ENCODE results near the gene SNX21.
"Not testable (repeated sequence)": the region's sequence is repeated elsewhere in the genome, so short reads cannot be mapped to it uniquely, and the experiment has no call there.

The SNX21 gene

DNA sequence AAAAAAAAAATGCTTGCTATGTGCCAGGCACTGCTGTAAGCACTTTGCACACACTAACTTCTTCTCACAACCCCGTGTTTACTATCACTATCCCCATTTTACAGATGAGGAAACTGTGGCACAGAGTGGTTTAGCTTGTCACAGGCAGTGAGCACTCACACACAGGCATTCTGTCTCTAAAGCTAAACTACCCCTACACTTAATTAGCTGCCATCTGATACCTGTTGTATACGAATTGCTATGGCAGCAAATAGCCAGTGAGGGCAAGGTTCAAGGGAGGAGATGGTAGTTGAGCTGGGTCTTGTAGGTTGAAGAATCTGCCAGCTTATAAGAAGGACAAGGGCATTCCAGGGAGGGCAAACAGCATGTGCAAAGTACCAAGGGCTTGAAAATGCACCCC, 11.7 kb upstream of the SNX21 start:
- FAIRE-seq = no peak
- no peak for DNase-seq (ENCODE audit: extremely low spot score, insufficient read length, low read depth)

DNA sequence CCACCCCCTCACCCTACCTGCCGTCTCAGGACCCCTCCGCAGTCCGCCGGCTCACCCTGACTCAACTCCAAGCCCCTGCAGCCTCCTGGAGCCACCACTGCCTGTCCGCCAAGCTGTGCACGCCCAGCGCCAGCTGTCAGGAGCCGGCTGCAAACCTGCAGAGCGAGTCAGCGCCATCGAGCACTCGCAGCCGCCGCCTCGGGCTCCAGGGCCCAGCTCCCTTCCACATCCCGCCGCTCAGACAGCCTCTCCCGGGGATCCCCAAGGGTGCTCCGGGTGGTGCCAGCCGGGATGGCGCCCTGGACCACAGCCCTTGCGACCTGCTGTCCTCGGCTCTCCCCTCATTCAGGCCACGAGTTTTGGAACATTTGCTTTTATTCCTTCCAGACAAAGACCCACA, 10.7 kb upstream of the SNX21 start:
- DNase-seq (ENCODE audit: extremely low spot score, insufficient read length, low read depth) = no peak
- no peak for FAIRE-seq

DNA sequence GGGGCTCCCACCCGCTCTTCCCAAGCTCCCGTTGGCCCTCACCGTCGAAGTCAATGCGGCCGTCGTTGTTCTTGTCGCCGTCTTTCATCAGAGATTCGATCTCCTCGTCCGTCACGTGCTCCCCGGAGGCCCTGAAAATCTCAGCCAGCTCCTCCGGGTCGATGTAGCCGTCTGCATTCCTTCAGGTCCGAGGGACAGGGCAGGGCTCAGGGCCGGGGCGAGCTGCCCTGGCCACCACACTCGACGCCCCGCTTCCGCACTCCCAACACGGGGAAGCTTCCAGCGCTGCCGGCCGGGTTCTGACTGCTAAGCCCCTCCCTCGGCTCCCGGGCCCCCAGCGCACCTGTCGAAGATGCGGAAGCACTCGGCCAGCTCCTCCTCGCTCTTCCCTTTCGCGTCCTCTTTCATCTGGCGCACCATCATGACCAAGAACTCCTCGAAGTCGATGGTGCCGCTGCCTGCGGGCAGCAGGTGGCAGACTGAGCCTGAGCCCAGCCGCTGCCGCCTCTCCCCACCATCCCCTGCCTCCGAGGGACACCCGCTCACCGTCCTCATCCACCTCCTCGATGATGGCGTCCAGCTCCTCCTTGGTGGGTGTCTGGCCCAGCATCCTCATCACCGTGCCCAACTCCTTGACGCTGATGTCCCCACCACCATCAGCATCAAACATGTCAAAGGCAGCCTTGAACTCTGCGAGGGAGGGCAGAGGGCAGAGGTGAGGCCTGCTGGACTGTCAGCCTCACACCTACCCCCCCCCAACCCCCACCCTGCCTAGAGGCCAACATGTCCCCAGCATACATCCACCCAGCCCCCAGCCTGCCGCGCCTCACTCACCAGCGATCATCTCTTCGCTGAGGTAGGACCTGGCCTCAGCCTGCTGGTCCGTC, 9.4 kb upstream of the SNX21 start:
- DNase-seq (ENCODE audit: extremely low spot score, insufficient read length, low read depth) (no peak), FAIRE-seq (no peak)

DNA sequence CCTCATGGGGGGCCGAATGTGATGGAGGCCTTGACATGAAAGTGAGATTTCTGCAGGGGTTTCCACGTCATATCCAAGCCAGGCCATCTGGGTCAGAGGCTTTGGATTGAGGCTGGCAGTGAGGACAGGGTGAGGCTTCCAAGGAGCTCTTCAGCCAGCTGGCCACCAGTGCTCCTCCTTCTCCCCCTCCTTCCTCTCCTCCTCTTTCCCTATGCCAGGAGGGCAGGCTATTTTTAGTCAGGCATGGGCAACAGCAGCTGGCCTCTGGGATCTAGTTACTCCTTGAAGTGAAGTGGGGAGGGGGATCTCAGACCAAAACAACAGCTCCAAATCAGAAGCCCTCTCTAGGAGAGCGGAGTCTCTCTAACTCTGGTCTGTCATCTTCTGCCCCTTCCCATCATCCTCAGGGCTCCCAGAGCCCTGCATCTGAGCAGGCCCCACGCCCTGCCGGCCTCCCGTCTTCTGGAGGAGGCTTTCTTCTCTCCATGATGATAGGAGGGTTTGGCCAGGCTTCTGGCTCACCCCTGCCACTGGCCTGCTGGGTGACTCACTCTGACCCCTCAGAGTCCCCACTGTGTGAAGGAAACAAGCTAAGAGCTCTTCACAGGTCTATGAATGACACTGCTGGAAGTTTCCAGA, 7.1 kb upstream of the SNX21 start:
- FAIRE-seq = no peak
- no peak for DNase-seq (ENCODE audit: extremely low spot score, insufficient read length, low read depth)

DNA sequence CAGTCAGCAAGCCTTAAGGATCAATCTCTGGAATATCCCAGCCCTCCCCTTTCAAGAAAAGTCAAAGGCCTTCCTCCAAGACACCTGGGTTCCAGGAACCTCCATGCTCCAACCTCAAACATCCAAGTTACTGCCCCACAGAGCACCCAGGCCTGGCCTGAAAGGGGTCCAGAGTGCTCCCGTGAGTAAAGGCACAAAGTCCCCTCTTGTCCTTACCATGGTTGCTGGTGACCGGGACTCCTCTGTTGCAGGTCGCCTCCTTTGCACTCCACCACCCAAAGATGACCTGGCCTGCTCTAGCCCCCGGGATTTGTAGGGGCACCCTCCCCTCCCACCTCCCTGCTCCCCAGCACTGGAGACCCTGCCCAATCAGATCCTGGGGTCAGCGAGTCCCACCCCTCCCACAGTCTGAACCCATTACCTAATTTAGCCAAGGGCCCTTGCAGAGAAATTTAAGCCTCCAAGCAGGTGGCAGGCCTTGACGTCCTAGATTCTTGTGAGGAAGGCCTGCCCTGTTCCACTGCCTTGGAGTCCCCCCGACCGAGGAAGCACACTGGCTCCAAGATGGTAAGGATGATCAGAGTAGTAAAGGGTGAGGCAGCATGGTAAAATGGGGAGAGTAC, 6.5 kb upstream of the SNX21 start, which contains the start of gene TNNC2:
Gene TNNC2 (minus strand): TSS at position 283 of the 623 bp plus-strand sequence. CDS start 64 bp downstream, at position 219.
- FAIRE-seq = no peak

DNA sequence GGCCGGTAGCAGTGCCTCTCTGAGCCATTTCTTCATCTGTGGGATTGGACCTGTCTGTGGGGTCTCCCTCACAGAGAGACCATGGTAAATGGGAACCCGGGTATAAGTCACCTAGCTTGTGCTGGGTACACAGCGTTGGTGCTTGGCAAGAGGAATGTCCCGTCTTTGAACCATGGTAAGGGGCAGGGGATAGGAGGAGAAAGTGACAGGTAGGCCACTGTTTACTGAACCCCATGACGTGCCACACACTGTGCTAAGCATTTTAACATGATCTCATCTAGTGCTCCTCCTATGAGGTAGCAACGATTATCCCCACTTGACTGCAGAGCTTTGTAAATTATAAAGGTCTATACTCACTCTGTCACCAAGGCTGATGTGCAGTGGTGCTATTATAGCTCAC, 5.9 kb upstream of the SNX21 start:
- DNase-seq (ENCODE audit: extremely low spot score, insufficient read length, low read depth) (no peak), FAIRE-seq (no peak)

More for the DNA sequence above, 6.5 kb upstream of the SNX21 start, which contains the start of gene TNNC2:
- DNase-seq (ENCODE audit: extremely low spot score, insufficient read length, low read depth) = no peak

DNA sequence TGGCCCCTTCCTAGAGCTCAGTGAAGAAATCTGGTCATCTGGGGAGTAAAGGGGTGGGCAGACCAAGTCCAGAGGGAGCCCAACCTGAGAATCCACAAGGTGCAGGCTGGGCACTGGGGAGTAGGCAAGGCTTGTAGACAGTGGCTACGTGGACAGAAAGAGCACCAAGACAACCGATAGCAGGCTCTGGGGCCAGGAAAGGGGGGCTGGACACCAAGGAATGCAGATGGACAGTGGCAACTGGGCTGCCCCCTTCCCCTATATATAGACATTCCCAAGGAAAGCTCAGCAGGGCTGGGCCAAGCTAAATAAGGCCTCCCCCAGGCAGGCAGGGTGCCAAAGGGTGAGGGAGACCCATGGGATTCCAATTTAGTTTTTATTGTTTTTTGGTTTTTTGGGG, 5.0 kb upstream of the SNX21 start:
- DNase-seq (ENCODE audit: extremely low spot score, insufficient read length, low read depth) (no peak), FAIRE-seq (no peak)

DNA sequence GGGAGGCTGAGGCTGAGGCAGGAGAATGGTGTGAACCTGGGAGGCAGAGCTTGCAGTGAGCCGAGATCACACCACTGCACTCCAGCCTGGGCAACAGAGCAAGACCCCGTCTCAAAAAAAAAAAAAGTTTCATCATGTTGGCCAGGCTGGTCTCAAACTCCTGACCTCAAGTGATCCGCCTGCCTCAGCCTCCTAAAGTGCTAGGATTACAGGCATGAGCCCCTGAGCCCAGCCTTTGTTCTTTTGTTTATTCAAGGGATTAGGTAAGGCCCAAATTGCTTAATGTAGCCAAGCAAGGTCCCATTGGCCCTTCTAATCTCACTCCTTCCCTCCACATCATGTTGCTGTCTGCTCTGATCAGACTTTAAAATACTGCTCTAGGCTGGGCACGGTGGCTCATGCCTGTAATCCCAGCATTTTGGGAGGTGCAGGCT, 3.9 kb upstream of the SNX21 start:
- not testable (repeated sequence) for DNase-seq (ENCODE audit: extremely low spot score, insufficient read length, low read depth); FAIRE-seq

DNA sequence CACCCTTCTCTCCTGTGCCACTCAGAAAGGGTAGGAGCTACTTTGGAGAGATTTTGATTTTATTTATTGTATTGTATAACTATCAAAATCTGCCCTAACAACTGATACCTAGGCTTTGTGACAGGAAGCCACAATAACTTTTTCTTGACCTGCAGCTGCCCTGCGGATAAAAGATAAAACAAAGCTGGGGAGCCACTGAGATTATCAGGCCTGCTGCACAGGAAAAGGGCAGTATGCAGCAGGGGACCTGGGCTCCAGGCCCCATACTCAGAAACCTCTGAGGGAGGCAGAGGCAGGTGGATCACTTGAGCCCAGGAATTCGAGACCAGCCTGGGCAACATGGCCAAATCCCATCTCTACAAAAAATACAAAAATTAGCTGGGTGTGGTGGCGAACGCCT, 980 bp upstream of the SNX21 start:
- FAIRE-seq (no peak), DNase-seq (ENCODE audit: extremely low spot score, insufficient read length, low read depth) (no peak)

DNA sequence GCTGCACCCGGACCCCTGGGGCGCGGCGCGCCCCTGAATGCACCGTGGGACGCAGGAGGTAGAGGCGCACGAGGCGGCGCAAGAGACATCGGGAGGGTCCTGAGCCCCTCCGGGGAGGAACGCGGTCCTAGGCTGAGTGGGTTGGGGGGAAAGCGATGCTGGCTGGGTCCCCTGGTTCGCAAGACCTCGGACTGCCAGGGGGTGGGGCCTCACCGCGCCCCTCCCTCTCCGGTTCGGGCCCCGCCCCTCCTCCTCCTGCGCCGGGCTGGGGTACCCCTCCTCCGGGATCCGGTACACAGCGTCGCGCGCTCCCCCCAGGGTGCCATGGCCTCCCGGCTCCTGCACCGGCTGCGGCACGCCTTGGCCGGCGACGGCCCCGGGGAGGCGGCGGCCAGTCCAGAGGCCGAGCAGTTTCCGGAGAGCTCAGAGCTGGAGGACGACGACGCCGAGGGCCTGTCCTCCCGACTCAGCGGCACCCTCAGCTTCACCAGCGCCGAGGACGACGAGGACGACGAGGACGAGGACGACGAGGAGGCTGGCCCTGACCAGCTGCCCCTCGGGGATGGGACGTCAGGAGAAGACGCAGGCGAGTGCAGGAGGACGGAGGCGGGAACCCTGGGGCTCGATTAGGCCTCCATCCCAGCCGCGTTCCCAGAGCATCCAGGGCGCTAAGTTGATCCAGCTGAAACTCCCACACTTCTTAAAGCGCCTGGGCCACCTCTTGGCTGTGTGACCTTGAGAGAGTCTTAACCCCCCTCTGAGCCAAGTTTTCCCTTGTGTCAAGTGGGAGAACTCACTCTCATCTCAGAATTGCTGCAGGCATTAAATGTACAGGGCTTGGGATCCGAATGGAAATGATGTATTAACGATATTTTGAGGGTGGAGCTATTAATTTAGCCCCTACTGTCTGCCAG, 541 bp downstream of the SNX21 start:
- no peak for FAIRE-seq
- no peak for DNase-seq (ENCODE audit: extremely low spot score, insufficient read length, low read depth)

DNA sequence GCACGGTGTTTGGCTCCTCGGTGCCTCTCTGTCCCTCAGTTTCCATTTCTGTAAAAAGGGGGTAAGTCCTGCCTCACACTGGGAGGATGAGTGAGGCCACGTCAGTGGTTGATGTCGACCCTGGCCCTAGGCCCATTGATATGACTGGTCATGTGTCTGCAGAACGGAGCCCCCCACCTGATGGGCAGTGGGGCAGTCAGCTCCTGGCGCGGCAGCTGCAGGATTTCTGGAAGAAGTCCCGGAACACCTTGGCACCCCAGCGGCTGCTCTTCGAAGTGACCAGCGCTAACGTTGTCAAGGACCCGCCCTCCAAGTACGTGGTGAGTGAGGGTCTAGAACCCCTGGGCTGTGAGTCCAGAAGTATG, 1.2 kb downstream of the SNX21 start:
- FAIRE-seq (no peak), DNase-seq (ENCODE audit: extremely low spot score, insufficient read length, low read depth) (no peak)

DNA sequence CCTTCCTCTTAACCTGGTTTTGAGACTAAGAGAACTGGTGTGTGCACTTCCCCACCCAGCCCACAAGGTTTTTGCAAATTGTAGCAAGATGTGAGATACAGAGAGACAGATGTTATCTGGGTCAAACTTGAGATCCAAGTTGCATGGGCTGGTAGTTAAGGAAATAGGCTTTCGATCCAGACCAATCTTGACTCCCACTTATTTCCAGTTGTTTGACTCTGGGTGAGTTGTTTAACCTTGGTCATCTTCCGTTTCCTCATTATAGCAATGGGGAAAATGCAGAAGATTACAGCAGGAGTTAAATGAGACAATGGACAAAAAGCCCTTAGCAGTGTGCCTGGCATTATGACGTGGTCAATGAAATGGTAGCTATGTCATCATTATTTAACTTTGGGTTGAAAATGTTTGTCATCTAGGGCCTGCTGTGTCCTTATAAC, 1.7 kb downstream of the SNX21 start:
- FAIRE-seq = no peak
- no peak for DNase-seq (ENCODE audit: extremely low spot score, insufficient read length, low read depth)

DNA sequence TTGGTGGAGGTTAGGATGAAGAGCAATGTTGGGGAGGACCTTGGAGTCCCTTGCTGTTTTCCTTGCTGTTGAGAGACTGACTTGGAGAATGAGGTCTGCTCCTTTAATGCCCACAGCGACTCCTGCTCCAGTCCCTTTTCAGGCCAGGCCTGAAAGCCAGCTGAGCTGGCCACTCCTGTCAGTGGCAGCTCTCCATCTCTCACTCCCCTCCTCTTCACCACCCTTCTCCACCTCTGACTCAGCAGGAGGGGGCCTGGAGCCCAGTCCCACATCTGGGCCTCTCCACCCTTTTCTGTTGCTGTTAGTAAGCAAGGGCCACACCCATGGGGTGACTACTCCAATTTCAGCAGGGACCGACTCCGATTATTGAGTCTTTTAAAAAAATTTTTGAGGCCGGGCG, 2.2 kb downstream of the SNX21 start:
- no peak for DNase-seq (ENCODE audit: extremely low spot score, insufficient read length, low read depth)
- FAIRE-seq = no peak

DNA sequence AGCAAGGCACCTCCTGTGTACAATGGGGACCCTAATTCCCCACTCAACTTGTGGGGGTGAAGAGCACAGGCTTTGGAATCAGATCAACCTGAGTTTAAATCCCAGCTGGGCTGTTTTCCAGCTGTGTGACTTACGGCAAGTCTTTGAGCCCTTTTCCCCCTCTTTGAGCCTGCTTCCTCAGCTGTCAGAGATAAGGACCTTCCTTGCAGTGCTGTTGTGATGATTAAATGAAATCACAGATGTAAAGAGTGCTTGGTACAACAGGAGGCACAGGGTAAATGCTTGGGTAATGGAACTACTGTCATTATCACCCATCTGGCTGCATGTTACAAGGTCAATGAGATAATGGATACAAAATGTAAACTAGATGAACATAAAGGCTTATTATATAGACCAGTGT, 3.2 kb downstream of the SNX21 start:
- no peak for FAIRE-seq
- DNase-seq (ENCODE audit: extremely low spot score, insufficient read length, low read depth) = no peak

DNA sequence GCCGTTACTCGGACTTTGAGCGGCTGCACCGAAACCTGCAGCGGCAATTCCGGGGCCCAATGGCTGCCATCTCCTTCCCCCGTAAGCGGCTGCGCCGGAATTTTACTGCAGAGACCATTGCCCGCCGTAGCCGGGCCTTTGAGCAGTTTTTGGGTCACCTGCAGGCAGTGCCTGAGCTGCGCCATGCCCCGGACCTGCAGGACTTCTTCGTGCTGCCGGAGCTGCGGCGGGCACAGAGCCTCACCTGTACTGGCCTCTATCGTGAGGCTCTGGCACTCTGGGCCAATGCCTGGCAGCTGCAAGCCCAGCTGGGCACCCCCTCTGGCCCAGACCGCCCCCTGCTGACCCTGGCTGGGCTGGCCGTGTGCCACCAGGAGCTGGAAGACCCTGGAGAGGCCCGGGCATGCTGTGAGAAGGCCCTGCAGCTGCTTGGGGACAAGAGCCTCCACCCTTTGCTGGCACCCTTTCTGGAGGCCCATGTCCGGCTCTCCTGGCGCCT, 7.2 kb downstream of the SNX21 start:
- FAIRE-seq = no peak
- DNase-seq (ENCODE audit: extremely low spot score, insufficient read length, low read depth) = no peak

DNA sequence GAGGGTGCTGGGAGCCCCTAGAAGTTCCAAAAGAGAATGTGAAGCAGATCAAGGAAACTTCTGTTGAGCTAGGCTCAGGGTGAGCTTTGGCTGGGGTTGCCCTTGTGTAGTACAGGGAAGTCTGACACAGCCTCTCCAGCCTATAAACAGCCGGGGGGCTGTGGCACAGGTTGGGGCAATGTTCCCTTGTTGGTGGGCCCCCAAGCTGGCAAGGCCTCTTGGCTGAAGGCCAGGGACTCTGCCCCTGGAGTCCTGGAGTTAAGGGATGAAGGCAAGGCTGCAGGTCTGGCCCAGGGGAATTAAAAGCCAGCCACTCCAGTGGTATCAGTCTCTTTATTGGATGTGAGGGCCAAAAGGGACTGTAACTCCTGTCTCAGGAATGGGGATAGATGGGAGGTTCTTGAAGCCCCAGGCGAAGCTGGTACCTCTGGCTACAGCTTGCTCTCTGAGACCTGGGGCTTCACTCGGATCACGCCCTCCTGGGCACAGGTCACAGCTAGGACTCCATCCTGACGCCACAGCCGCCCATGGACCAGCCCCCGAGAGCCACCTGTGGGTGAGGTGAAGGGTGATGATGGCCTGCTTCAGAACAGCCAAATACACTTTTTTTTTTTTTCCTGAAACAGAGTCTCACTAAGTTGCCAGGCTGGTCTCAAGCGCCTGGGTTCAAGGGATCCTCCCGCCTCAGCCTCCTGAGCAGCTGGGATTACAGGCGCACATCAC, 8.0 kb downstream of the SNX21 start:
- FAIRE-seq (no peak), DNase-seq (ENCODE audit: extremely low spot score, insufficient read length, low read depth) (no peak)

DNA sequence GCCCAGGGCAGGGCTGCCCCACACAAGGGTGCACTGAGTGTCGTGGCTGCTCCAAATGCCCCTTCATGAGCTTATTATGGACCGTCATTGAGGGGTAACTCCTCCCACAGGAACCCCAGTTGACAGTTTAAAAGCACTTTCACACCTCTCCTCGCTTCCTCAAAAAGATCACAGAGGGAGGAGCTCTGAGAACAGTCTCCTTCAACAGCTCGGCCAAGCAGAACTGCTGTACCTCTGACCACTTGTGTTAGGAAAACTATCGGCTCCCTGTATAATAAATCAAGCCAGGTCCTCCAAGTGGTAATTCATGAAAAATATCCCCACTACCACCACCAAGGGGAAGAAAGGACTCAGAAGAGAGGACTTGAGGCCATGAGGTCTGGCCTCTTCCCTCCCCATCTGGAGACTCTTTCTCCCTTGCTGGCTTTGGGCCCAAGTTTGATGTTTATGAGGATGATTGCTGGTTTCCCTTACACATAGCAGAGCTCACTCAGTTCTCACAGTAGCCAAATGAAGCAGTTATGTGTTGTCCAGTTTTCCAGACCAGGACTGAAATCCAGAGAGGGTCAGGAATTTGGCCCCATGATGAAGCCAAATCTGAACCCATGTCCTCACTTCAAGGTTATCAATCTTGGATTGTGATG, 8.7 kb downstream of the SNX21 start:
- DNase-seq (ENCODE audit: extremely low spot score, insufficient read length, low read depth) (no peak), FAIRE-seq (peak; percentile 84)

DNA sequence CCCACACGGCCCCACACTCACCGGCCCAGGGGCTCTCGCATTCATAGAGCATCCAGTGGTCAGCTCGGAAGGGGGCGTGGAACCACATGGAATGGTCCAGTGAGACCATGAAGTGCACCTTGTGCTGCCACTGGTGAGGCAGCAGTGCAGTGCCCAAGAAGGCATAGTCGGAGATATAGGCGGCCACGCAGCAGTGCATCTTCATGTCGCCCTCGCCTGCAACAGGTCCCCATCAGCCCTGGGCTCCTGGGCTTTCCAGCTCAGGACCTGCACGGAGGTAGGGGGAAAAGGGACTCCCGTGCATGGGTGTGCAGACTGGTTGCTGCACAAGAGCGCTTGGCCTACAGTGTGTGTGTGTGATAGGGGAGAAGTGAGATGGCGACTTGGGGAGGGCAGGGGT, 9.9 kb downstream of the SNX21 start:
- DNase-seq (ENCODE audit: extremely low spot score, insufficient read length, low read depth) (no peak), FAIRE-seq (no peak)

DNA sequence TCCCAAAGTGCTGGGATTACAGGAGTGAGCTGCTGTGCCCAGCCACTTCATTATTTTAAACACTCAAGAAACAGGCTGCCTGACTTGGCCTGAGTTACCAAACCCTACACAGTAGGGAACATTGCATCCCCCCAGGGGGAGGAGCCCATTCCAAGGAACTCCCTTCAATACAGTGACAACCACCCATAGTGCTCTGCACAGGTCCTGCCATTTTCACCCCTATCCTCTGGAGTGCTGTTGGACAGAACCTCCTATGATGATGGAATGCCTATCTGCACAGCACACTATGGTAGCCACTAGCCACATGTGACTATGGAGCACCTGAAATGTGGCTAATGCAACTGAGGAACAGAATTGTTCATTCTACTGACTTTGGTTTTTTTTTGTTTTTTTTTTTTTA, 11.9 kb downstream of the SNX21 start:
- FAIRE-seq = no peak
- no peak for DNase-seq (ENCODE audit: extremely low spot score, insufficient read length, low read depth)

Data from GM18507 (cell line).